GM21447 (cell line): Measurements from ENCODE around the gene NME3.

Experiments used
- ATAC-seq: cut with Tn5 transposase; IDR thresholded peaks from one replicate; pipeline ENCODE4 v1.9.1; 2021; ENCODE audit not compliant: unreplicated experiment

NME3 gene

GRCh38 chr16:1729445-1729844 is 41.9 kb downstream of the NME3 start:
- no peak for ATAC-seq

DNA sequence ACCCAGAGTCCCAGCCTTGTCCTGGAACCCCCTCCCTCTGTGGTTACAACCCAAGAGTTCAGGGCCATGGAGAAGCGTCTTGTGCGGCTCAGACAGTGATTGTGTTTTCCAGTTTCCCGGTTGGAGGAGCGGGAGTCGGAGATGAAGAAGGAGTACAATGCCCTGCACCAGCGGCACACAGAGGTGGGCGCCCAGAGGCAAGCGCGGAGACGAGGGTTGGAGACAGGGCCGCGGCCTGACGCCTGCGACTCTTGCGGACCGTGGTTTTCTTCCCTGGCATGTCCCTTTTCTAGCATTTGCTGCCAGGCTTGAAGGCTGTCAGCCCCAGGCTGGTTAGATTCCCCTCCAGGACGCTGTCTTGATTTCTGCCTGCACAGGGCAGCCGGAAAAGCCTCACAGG is 42.3 kb downstream of the NME3 start:
- no peak for ATAC-seq

DNA sequence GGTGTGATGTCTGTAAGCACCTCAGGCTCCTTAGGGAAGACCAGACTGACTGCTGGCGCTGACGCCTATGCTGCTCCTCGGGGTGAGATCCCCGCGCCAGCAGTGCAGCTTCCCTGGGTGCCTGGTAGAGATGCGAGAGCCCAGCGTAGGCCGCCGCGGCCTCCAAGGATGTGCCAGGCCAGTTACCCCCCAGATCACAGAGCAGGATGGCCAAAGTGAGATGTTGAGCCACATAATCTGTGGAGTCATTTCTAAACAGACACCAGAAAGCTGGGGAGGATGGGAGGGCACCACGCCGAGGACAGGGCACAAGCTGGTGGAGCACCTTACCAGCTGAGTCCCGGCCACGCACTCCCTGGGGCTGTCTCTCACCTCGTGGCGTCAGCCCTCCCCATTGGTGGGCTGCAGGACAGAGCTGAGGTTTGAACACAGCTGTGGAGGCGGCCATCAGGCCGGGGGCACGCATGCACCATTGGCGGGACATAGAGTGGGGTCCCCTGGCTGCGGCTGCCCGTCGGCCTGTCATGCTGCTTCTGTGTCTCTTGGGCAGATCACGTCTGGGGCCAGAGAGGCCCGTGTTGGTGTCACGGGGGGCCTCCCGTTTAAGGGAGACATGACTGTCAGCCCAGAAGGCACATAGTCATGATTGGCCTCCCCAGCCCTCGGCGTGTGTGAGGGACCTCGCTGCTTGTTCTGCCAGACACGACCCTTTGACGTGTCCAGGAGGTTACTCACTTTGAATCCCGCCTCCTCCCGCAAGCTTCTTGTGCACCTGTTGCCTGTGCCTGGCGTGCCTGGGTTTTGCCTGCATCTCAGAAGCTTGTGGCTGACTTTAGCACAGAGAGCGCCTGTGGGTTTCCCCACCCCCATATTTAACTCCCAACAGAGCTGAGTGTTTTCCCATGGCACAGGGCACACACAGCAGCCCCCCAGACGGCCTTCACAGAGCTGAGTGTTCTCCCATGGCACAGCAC is 43.4 kb downstream of the NME3 start:
- no peak for ATAC-seq

GRCh38 chr16:1726661-1727502 is 44.5 kb downstream of the NME3 start:
- ATAC-seq: no peak

DNA sequence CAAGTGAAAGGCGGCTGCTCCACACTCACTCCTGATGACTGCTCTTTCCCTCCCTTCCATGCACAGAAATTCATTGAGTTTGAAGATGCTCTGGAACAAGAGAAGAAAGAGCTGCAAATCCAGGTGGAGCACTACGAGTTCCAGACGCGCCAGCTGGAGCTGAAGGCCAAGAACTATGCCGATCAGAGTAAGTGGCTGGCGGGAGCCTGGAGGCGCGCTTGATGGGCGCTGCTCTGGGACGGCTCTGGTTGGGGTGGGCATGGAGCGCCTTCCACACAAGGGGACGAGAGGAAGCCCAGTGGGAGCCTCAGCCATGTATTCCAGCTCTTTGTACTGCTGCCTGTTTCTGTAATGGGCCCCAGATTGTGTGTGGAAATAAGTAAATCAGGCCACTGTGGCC is 46.9 kb downstream of the NME3 start:
- no peak for ATAC-seq

DNA sequence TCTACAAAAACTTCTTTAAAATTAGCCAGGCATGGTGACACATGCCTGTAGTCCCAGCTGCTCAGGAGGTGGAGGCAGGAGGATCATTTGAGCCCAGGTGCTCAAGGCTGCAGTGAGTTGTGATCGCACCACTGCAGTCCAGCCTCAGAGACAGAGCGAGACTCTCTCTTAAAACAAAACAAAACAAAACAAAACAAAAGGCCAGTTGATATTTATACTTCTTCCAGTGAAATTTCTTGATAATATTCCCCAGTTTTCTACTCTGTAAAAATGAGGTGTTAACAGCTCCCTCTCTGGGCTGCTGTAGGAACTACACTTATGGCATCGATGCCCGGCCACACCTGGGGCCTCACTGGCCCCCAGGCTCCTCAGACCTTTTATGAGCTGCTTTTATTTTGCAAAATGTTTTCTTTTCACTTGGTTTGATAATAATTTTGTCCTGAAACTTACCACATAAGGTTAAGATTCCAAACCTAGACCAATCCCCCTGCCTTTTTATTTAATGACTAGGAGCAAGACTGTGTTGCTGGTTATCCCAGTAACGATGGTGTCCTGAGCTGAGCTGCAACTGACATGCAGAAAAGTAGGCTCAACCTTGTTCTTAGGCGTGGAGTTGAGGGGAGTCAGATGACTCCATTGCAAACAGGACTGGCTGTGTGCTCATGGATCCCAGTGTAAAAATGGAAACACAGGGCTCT is 47.7 kb downstream of the NME3 start:
- no peak for ATAC-seq

DNA sequence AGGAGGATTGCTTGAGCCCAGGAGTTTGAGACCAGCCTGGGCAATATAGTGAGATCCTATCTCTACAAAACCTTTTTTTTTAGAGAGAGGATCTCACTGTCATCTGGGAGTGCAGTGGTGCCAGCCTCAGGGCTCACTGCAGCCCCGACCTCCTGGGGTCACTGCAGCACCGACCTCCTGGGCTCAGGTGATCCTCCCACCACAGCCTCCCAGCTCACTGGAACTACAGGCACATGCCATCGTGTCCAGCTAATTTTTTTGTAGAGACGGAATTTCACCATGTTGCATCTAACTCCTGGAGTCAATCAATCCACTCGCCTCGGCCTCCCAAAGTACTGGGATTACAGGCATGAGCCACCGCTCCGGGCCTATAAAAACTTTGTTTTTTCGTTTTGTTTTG is 50.0 kb downstream of the NME3 start:
- ATAC-seq: no peak
